Endodermal cell (in vitro differentiated cells): ENCODE measurements around the gene OR10D3. TPM values are rescaled to one million over a fixed set of nuclear protein-coding genes. Genes with fewer than 3 reads are reported as not detected.

ENCODE experiments used
- DNase-seq: peaks from one replicate; pipeline ENCODE4 v3.0.0-alpha.2; 2017
- H3K27ac ChIP-seq: 2 replicates; pipeline ENCODE4 v1.5.1; 2013; ENCODE audit warnings: mild to moderate bottlenecking, low read depth, low read length, moderate library complexity
- H3K27me3 ChIP-seq: 2 replicates; pipeline ENCODE4 v1.6.1; 2013; ENCODE audit warnings: mild to moderate bottlenecking, low read length, moderate library complexity; ENCODE audit not compliant: insufficient read depth, control insufficient read depth, poor library complexity, severe bottlenecking
- H3K36me3 ChIP-seq: 2 replicates; pipeline ENCODE4 v1.7.0; 2013; ENCODE audit warnings: mild to moderate bottlenecking, low read length, moderate library complexity; ENCODE audit not compliant: control insufficient read depth, insufficient read depth
- H3K4me1 ChIP-seq: one replicate; pipeline ENCODE4 v1.7.0; 2013; ENCODE audit warnings: low read length; ENCODE audit not compliant: control insufficient read depth, insufficient read depth
- H3K4me3 ChIP-seq: 2 replicates; pipeline ENCODE4 v1.5.1; 2013; ENCODE audit warnings: mild to moderate bottlenecking, low read length, moderate library complexity
- H3K9ac ChIP-seq: 2 replicates; pipeline ENCODE4 v1.6.1; 2013; ENCODE audit warnings: mild to moderate bottlenecking, low read length, moderate library complexity; ENCODE audit not compliant: poor library complexity, severe bottlenecking; ENCODE audit errors: extremely low read depth
- H3K9me3 ChIP-seq: 2 replicates; pipeline ENCODE4 v1.6.1; 2013; ENCODE audit warnings: mild to moderate bottlenecking, low read length, moderate library complexity; ENCODE audit not compliant: control insufficient read depth
- H3K27ac Mint-ChIP-seq: 2 replicates; pipeline ENCODE4 v1.8.0; 2020; ENCODE audit warnings: mixed read lengths
- H3K27me3 Mint-ChIP-seq: 2 replicates; pipeline ENCODE4 v1.8.0; 2021; ENCODE audit warnings: mild to moderate bottlenecking, mixed read lengths; ENCODE audit not compliant: insufficient read depth
- H3K36me3 Mint-ChIP-seq: 2 replicates; pipeline ENCODE4 v1.8.0; 2020; ENCODE audit warnings: low read depth, mixed read lengths
- H3K4me1 Mint-ChIP-seq: 2 replicates; pipeline ENCODE4 v1.8.0; 2020; ENCODE audit warnings: mixed read lengths
- H3K4me3 Mint-ChIP-seq: 2 replicates; pipeline ENCODE4 v1.8.0; 2020; ENCODE audit warnings: mild to moderate bottlenecking, moderate library complexity, mixed read lengths
- H3K9me3 Mint-ChIP-seq: 2 replicates; pipeline ENCODE4 v1.8.0; 2020; ENCODE audit warnings: mild to moderate bottlenecking, mixed read lengths
- WGBS, 2 experiments: methylation state at CpG; one replicate each; pipeline versions ENCODE4 v1.1.5 to v1.1.7; 2013; ENCODE audit warnings: missing lambda C conversion rate in 2 of 2, mixed read lengths in 1 of 2; ENCODE audit not compliant: insufficient coverage in 1 of 2, insufficient read length in 1 of 2; 5-methylcytosine and 5-hydroxymethylcytosine counted together
- total RNA-seq, 2 donors: library from RNA; stranded (reverse); fragmentation: NEBNext Ultra II Directional in 1 of 2; extraction: Animal tissue kit (Norgen Biotek cat#: 25700) in 1 of 2; gene quantifications; 2 replicates in 1 of 2; 3 replicates in 1 of 2; pipeline ENCODE4 v1.2.1, GENCODE V29; 2021
- TF ChIP-seq, protein P1 (sequence below): fragments of 200-600 bp; sonication (generic); conservative IDR thresholded peaks from 2 replicates; pipeline ENCODE4 v1.5.0; 2021; ENCODE audit warnings: antibody characterized with exemption, mild to moderate bottlenecking

OR10D3 gene
- total RNA-seq, 2 donors from 2014 or later: 0.37 TPM; not detected in 1

DNA sequence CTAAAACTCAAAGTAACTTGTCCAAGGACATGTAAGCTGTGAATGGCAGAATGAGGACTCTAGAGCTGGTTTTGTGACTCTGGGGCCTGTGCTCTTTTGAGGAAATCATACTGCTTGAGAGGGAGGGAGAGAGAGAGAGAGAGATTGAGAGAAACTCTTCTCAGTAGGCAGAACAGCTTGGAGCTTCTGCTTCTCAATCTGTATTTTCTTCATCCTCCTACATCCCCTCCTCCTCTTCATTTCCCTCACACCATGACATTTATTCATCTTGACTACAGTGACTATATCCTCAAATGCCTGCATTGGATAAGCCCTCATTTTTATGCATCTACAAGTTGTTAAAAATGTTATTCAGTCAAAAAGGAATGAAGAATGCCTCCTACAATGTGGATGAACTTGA, 23.7 kb upstream of the OR10D3 start:
- Histone ChIP-seq H3K4me1 (no peaks in the 10 kb centered on the region), H3K36me3 (no peaks in the 10 kb centered on the region), H3K27ac (no peak overlapping the region), H3K4me3 (no peak overlapping the region), H3K9me3 (no peaks in the 10 kb centered on the region), H3K9ac (no peak overlapping the region), H3K27me3 (no peaks in the 10 kb centered on the region)
- peaks cover 73% of the 10 kb centered on the region for H3K27me3 Mint-ChIP-seq
- H3K4me3 Mint-ChIP-seq: no peak overlapping the region
- peaks cover 1% of the 10 kb centered on the region for H3K4me1 Mint-ChIP-seq
- no peak for DNase-seq
- no peaks in the 10 kb centered on the region for H3K36me3 Mint-ChIP-seq
- TF ChIP-seq, protein P1, sequence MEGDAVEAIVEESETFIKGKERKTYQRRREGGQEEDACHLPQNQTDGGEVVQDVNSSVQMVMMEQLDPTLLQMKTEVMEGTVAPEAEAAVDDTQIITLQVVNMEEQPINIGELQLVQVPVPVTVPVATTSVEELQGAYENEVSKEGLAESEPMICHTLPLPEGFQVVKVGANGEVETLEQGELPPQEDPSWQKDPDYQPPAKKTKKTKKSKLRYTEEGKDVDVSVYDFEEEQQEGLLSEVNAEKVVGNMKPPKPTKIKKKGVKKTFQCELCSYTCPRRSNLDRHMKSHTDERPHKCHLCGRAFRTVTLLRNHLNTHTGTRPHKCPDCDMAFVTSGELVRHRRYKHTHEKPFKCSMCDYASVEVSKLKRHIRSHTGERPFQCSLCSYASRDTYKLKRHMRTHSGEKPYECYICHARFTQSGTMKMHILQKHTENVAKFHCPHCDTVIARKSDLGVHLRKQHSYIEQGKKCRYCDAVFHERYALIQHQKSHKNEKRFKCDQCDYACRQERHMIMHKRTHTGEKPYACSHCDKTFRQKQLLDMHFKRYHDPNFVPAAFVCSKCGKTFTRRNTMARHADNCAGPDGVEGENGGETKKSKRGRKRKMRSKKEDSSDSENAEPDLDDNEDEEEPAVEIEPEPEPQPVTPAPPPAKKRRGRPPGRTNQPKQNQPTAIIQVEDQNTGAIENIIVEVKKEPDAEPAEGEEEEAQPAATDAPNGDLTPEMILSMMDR: no peak
- H3K27ac Mint-ChIP-seq: no peak overlapping the region
- H3K9me3 Mint-ChIP-seq: no peaks in the 10 kb centered on the region

GRCh38 chr11:124160986-124161385, 22.2 kb upstream of the OR10D3 start:
- Histone ChIP-seq H3K9ac (no peak overlapping the region), H3K27me3 (no peaks in the 10 kb centered on the region), H3K36me3 (no peaks in the 10 kb centered on the region), H3K4me3 (no peak overlapping the region), H3K9me3 (no peaks in the 10 kb centered on the region), H3K4me1 (no peaks in the 10 kb centered on the region), H3K27ac (no peak overlapping the region)
- Mint-ChIP-seq H3K27me3 (peaks cover 76% of the 10 kb centered on the region), H3K27ac (no peak overlapping the region), H3K4me3 (no peak overlapping the region), H3K36me3 (peaks cover 3% of the 10 kb centered on the region), H3K9me3 (peaks cover 3% of the 10 kb centered on the region), H3K4me1 (no peaks in the 10 kb centered on the region)
- DNase-seq: no peak
- TF ChIP-seq, protein P1: no peak
- WGBS, 2 experiments: 87 to 100% methylated on average over 5 of the region's 5 CpGs

GRCh38 chr11:124167826-124168231, 15.3 kb upstream of the OR10D3 start:
- peaks cover 12% of the 10 kb centered on the region for H3K36me3 Mint-ChIP-seq
- H3K4me3 Mint-ChIP-seq: no peak overlapping the region
- H3K36me3 ChIP-seq: no peaks in the 10 kb centered on the region
- H3K9me3 ChIP-seq: peaks cover 14% of the 10 kb centered on the region
- H3K27me3 ChIP-seq: no peaks in the 10 kb centered on the region
- H3K4me1 ChIP-seq: peaks cover 7% of the 10 kb centered on the region
- H3K27me3 Mint-ChIP-seq: peaks cover 75% of the 10 kb centered on the region
- H3K4me3 ChIP-seq: peak overlapping the region; percentile 48
- no peak overlapping the region for H3K9ac ChIP-seq
- DNase-seq: peak; percentile 66
- H3K4me1 Mint-ChIP-seq: peaks cover 40% of the 10 kb centered on the region
- H3K9me3 Mint-ChIP-seq: peaks cover 21% of the 10 kb centered on the region
- no peak overlapping the region for H3K27ac ChIP-seq
- H3K27ac Mint-ChIP-seq: peak overlapping the region; percentile 20
- TF ChIP-seq, protein P1: no peak
- 20 to 29% methylated on average over 7 of the region's 7 CpGs for WGBS, 2 experiments
